Measurements from ENCODE around the gene DOCK4.

DOCK4 gene

DNA sequence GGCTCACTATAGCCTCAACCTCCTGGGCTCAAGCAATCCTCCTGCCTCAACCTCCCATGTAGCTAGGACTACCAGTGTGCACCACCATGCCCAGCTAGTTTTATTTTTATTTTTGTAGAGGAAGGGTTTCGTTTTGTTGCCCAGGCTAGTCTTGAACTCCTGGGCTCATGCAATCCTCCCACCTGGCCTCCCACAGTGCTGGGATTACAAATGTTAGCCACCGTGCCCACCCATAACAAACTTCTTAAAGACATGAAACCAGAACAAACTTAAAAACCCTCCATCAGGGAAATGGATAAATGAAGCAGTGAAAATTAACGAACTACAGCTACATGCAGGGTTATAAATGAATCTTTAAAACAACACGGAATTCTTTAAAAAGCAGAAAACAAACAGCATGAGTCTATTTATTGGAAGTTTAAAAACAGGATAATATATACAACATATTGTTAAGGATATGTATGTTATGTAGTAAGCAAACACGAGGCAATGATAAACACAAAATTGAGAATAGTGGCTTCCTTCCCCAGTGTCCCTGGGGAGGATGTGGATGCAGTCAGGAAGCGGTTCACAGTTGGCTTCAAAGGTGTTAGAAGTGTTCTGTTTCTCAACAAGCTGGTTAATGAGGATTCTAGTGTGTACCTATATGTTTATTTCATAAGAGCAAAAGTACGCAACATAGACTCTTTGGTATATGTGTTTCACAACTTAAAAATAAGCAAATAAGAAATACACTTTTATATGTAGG, 515.7 kb downstream of the DOCK4 start:
- Histone ChIP-seq H3K9me3 (ENCODE audit: control insufficient read depth, low read length) (no peaks in the 10 kb centered on the region), H3K4me1 (ENCODE audit: control insufficient read depth, insufficient read depth, low read length) (no peaks in the 10 kb centered on the region), H3K4me3 (ENCODE audit: low read length) (no peak overlapping the region), H3K27me3 (replicated peaks; ENCODE audit: control insufficient read depth, insufficient read depth, low read length) (no peaks in the 10 kb centered on the region), H3K36me3 (ENCODE audit: control insufficient read depth, insufficient read depth, low read length, severe bottlenecking) (no peaks in the 10 kb centered on the region), H3K9ac (ENCODE audit: low read length) (no peak overlapping the region)
- DNase-seq (ENCODE audit: low read depth) = no peak

- DNase-seq (ENCODE audit: low read depth) = no peak
Observed at GRCh38 chr7:111685349-111685748, 520.9 kb downstream of the DOCK4 start.

DNA sequence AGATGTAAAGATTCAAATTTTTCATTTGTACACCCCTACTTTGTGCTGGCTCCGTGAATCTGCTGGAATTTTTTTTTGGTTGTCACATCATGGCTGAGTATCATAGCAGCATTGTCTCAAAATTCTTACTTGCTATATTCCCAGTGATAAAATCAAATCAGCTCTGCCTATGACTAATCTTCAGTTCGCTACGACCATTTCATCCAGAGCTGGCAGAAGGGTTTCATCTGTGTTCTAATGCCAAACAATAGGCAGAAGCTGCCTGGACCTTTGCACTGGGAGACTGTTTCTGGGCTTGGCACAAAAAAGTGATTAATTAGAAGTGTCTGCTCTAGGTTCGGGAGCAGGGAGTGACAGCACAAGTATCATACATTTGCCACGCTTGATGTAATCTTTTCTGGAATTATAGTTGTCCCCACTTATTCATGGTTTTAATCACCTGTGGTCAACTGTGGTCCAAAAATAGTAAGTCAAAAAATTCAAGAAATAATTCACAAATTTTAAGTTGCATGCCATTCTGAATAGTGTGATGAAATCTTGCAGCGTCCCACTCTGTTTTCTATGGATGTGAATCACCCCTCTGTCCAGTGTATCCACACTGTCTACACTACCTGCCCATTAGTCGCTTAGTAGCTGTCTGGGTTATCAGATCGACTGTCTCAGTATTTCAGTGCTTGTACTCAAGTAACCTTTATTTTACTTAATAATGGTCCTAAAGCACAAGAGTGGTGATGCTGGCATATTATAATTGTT, 523.4 kb downstream of the DOCK4 start:
- no peak overlapping the region for H3K4me3 ChIP-seq (ENCODE audit: low read length)
- peak; percentile 14 for DNase-seq (ENCODE audit: low read depth)
- no peaks in the 10 kb centered on the region for H3K27me3 ChIP-seq (replicated peaks; ENCODE audit: control insufficient read depth, insufficient read depth, low read length)
- H3K36me3 ChIP-seq (ENCODE audit: control insufficient read depth, insufficient read depth, low read length, severe bottlenecking) = no peaks in the 10 kb centered on the region
- no peaks in the 10 kb centered on the region for H3K9me3 ChIP-seq (ENCODE audit: control insufficient read depth, low read length)
- H3K9ac ChIP-seq (ENCODE audit: low read length) = no peak overlapping the region
- H3K4me1 ChIP-seq (ENCODE audit: control insufficient read depth, insufficient read depth, low read length) = peaks cover 10% of the 10 kb centered on the region

More at GRCh38 chr7:111685349-111685748, 520.9 kb downstream of the DOCK4 start:
- no peak overlapping the region for H3K9ac ChIP-seq (ENCODE audit: low read length)
- no peak overlapping the region for H3K4me3 ChIP-seq (ENCODE audit: low read length)
- no peaks in the 10 kb centered on the region for H3K9me3 ChIP-seq (ENCODE audit: control insufficient read depth, low read length)
- H3K4me1 ChIP-seq (ENCODE audit: control insufficient read depth, insufficient read depth, low read length) = no peaks in the 10 kb centered on the region
- H3K36me3 ChIP-seq (ENCODE audit: control insufficient read depth, insufficient read depth, low read length, severe bottlenecking) = no peaks in the 10 kb centered on the region
- no peaks in the 10 kb centered on the region for H3K27me3 ChIP-seq (replicated peaks; ENCODE audit: control insufficient read depth, insufficient read depth, low read length)

GRCh38 chr7:111681242-111681641, 525.0 kb downstream of the DOCK4 start:
- H3K36me3 ChIP-seq (ENCODE audit: control insufficient read depth, insufficient read depth, low read length, severe bottlenecking) = no peaks in the 10 kb centered on the region
- DNase-seq (ENCODE audit: low read depth) = no peak
- no peak overlapping the region for H3K4me3 ChIP-seq (ENCODE audit: low read length)
- no peaks in the 10 kb centered on the region for H3K27me3 ChIP-seq (replicated peaks; ENCODE audit: control insufficient read depth, insufficient read depth, low read length)
- no peaks in the 10 kb centered on the region for H3K9me3 ChIP-seq (ENCODE audit: control insufficient read depth, low read length)
- no peak overlapping the region for H3K9ac ChIP-seq (ENCODE audit: low read length)
- peaks cover 13% of the 10 kb centered on the region for H3K4me1 ChIP-seq (ENCODE audit: control insufficient read depth, insufficient read depth, low read length)

GRCh38 chr7:111678986-111679385, 527.2 kb downstream of the DOCK4 start:
- Histone ChIP-seq H3K36me3 (ENCODE audit: control insufficient read depth, insufficient read depth, low read length, severe bottlenecking) (no peaks in the 10 kb centered on the region), H3K4me3 (ENCODE audit: low read length) (no peak overlapping the region), H3K9ac (ENCODE audit: low read length) (no peak overlapping the region), H3K9me3 (ENCODE audit: control insufficient read depth, low read length) (no peaks in the 10 kb centered on the region), H3K4me1 (ENCODE audit: control insufficient read depth, insufficient read depth, low read length) (peaks cover 13% of the 10 kb centered on the region), H3K27me3 (replicated peaks; ENCODE audit: control insufficient read depth, insufficient read depth, low read length) (no peaks in the 10 kb centered on the region)
- no peak for DNase-seq (ENCODE audit: low read depth)

- peak; percentile 30 for DNase-seq (ENCODE audit: low read depth)
- H3K9me3 ChIP-seq (ENCODE audit: control insufficient read depth, low read length) = no peaks in the 10 kb centered on the region
- no peaks in the 10 kb centered on the region for H3K36me3 ChIP-seq (ENCODE audit: control insufficient read depth, insufficient read depth, low read length, severe bottlenecking)
- H3K27me3 ChIP-seq (replicated peaks; ENCODE audit: control insufficient read depth, insufficient read depth, low read length) = peaks cover 3% of the 10 kb centered on the region
- H3K4me1 ChIP-seq (ENCODE audit: control insufficient read depth, insufficient read depth, low read length) = peaks cover 13% of the 10 kb centered on the region
- H3K4me3 ChIP-seq (ENCODE audit: low read length) = no peak overlapping the region
- H3K9ac ChIP-seq (ENCODE audit: low read length) = no peak overlapping the region
Observed at GRCh38 chr7:111678281-111678680, 527.9 kb downstream of the DOCK4 start.

DNA sequence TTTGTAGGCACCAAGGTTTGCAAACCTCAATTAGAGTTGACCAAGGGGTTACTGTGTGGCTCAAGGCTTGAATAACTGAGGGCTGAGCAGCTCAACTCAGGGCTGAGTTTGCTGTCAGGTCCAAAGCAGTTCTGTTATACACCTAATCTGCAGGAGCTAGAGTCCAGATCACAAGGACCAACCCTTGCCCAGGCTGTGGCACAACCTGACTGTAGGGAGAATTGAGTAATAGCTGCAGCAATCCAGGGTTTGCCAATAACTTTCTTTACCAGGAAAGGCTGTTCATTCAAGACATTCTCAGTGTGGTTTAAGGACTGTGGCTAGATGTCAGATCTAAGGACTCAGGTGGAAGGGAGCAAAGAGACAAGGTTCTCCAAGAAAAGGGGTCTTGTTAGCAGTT, 528.4 kb downstream of the DOCK4 start:
- DNase-seq (ENCODE audit: low read depth) = peak; percentile 34
- no peak overlapping the region for H3K9ac ChIP-seq (ENCODE audit: low read length)
- H3K4me1 ChIP-seq (ENCODE audit: control insufficient read depth, insufficient read depth, low read length) = peaks cover 13% of the 10 kb centered on the region
- H3K27me3 ChIP-seq (replicated peaks; ENCODE audit: control insufficient read depth, insufficient read depth, low read length) = peaks cover 3% of the 10 kb centered on the region
- H3K9me3 ChIP-seq (ENCODE audit: control insufficient read depth, low read length) = no peaks in the 10 kb centered on the region
- no peak overlapping the region for H3K4me3 ChIP-seq (ENCODE audit: low read length)
- no peaks in the 10 kb centered on the region for H3K36me3 ChIP-seq (ENCODE audit: control insufficient read depth, insufficient read depth, low read length, severe bottlenecking)

DNA sequence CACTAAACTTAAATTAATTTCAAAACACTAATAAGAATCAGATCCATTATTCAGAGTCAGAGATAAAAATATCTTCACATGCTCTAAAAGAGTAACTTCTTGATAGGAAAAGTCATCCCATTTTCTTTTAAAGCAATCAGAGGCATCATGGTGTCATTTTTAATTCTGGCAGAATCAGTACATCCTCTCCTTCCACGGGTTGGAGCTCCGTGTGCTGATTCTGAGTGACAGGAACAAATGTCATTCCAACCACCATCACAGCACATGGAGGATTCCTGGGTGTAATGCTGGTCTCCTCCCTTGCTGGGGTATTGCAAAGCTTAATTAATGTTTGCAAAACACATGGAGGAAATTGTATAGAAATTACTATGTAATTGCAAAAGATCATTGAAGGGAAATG, 529.4 kb downstream of the DOCK4 start:
- no peaks in the 10 kb centered on the region for H3K9me3 ChIP-seq (ENCODE audit: control insufficient read depth, low read length)
- H3K4me1 ChIP-seq (ENCODE audit: control insufficient read depth, insufficient read depth, low read length) = peaks cover 13% of the 10 kb centered on the region
- no peak overlapping the region for H3K4me3 ChIP-seq (ENCODE audit: low read length)
- peaks cover 3% of the 10 kb centered on the region for H3K27me3 ChIP-seq (replicated peaks; ENCODE audit: control insufficient read depth, insufficient read depth, low read length)
- no peak overlapping the region for H3K9ac ChIP-seq (ENCODE audit: low read length)
- H3K36me3 ChIP-seq (ENCODE audit: control insufficient read depth, insufficient read depth, low read length, severe bottlenecking) = no peaks in the 10 kb centered on the region
- DNase-seq (ENCODE audit: low read depth) = no peak
